GM23338 (cell line): Measurements from ENCODE around the gene ADIPOR2. TPM values are rescaled to one million over a fixed set of nuclear protein-coding genes. Genes with fewer than 3 reads are reported as not detected.

Experiments
- ATAC-seq: fragments of 200-7000 bp; cut with Tn5 transposase; 3 replicates; pipeline ENCODE4 v1.9.1; 2020
- DNase-seq: peaks from one replicate; pipeline ENCODE4 v3.0.0-alpha.2; 2015; ENCODE audit warnings: low spot score
- H2AFZ ChIP-seq: fragments of 200-600 bp; sonication (generic); 2 replicates; pipeline ENCODE4 v1.8.0; 2016; ENCODE audit warnings: antibody characterized with exemption, mild to moderate bottlenecking, moderate library complexity
- H3F3A ChIP-seq: fragments of 200-600 bp; sonication (generic); replicated peaks from 2 replicates; pipeline ENCODE4 v1.8.0; 2017; ENCODE audit warnings: antibody characterized with exemption, mixed run types, low read depth
- H3K27ac ChIP-seq: fragments of 200-600 bp; sonication (generic); 2 replicates; pipeline ENCODE4 v1.6.1; 2016; ENCODE audit warnings: low read depth
- H3K27me3 ChIP-seq: fragments of 200-600 bp; sonication (generic); 2 replicates; pipeline ENCODE4 v1.8.0; 2016; ENCODE audit warnings: mild to moderate bottlenecking, mixed run types, moderate library complexity; ENCODE audit not compliant: insufficient read depth
- H3K36me3 ChIP-seq: fragments of 200-600 bp; sonication (generic); 2 replicates; pipeline ENCODE4 v1.8.0; 2016; ENCODE audit warnings: mild to moderate bottlenecking; ENCODE audit not compliant: insufficient read depth
- H3K4me1 ChIP-seq: fragments of 200-600 bp; sonication (generic); 2 replicates; pipeline ENCODE4 v1.8.0; 2016; ENCODE audit warnings: mild to moderate bottlenecking, moderate library complexity; ENCODE audit not compliant: insufficient read depth
- H3K4me2 ChIP-seq: fragments of 200-600 bp; sonication (generic); 2 replicates; pipeline ENCODE4 v1.7.1; 2017; ENCODE audit warnings: mixed run types
- H3K4me3 ChIP-seq: fragments of 200-600 bp; sonication (generic); 2 replicates; pipeline ENCODE4 v1.6.1; 2016; ENCODE audit warnings: mixed run types
- H3K79me2 ChIP-seq: fragments of 200-600 bp; sonication (generic); replicated peaks from 2 replicates; pipeline ENCODE4 v1.8.0; 2017; ENCODE audit warnings: mild to moderate bottlenecking; ENCODE audit not compliant: insufficient read depth
- H3K9me2 ChIP-seq: fragments of 200-600 bp; sonication (generic); 2 replicates; pipeline ENCODE4 v1.8.0; 2017; ENCODE audit not compliant: insufficient read depth
- H4K20me1 ChIP-seq: fragments of 200-600 bp; sonication (generic); replicated peaks from 2 replicates; pipeline ENCODE4 v1.8.0; 2017; ENCODE audit warnings: mild to moderate bottlenecking; ENCODE audit not compliant: insufficient read depth
- H3K27ac Mint-ChIP-seq: 2 replicates; pipeline ENCODE4 v1.8.0; 2020; ENCODE audit warnings: inconsistent platforms, mild to moderate bottlenecking, moderate library complexity, mixed read lengths
- H3K27me3 Mint-ChIP-seq: 3 replicates; pipeline ENCODE4 v1.8.0; 2022; ENCODE audit warnings: low read depth, mild to moderate bottlenecking, moderate library complexity, mixed read lengths, inconsistent platforms; ENCODE audit not compliant: insufficient read depth, poor library complexity
- H3K36me3 Mint-ChIP-seq: 3 replicates; pipeline ENCODE4 v1.8.0; 2021; ENCODE audit warnings: low read depth, mild to moderate bottlenecking, inconsistent platforms, moderate library complexity, mixed read lengths
- H3K4me1 Mint-ChIP-seq: 3 replicates; pipeline ENCODE4 v1.8.0; 2020; ENCODE audit warnings: mild to moderate bottlenecking, inconsistent platforms, mixed read lengths
- H3K4me3 Mint-ChIP-seq: 3 replicates; pipeline ENCODE4 v1.8.0; 2021; ENCODE audit warnings: moderate library complexity, mild to moderate bottlenecking, inconsistent platforms, mixed read lengths
- H3K9me3 Mint-ChIP-seq: 3 replicates; pipeline ENCODE4 v1.8.0; 2020; ENCODE audit warnings: moderate library complexity, mild to moderate bottlenecking, inconsistent platforms, mixed read lengths
- CREB1 ChIP-seq: fragments of 250-450 bp; sonication (Bioruptor Pico); IDR thresholded peaks from 2 replicates; pipeline ENCODE4 v1.5.0; 2020; ENCODE audit warnings: low read depth, mild to moderate bottlenecking, moderate library complexity
- ETS1 ChIP-seq: IDR thresholded peaks from 2 replicates; pipeline ENCODE4 v1.6.1; 2016; ENCODE audit warnings: antibody characterized with exemption
- EZH2 ChIP-seq: fragments of 200-600 bp; sonication (generic); IDR thresholded peaks from one replicate; pipeline ENCODE4 v1.8.0; 2017; ENCODE audit warnings: antibody characterized with exemption, mild to moderate bottlenecking, low read depth; ENCODE audit not compliant: unreplicated experiment
- EZH2phosphoT487 ChIP-seq: fragments of 200-600 bp; sonication (generic); IDR thresholded peaks from one replicate; pipeline ENCODE4 v1.8.1; 2018; ENCODE audit warnings: antibody characterized with exemption; ENCODE audit not compliant: unreplicated experiment
- JUNB ChIP-seq: IDR thresholded peaks from one replicate; pipeline ENCODE4 v1.6.1; 2016; ENCODE audit warnings: antibody characterized with exemption; ENCODE audit not compliant: unreplicated experiment
- NANOG ChIP-seq: IDR thresholded peaks from 2 replicates; pipeline ENCODE4 v1.6.1; 2016; ENCODE audit warnings: antibody characterized with exemption, borderline replicate concordance
- POLR2AphosphoS5 ChIP-seq: IDR thresholded peaks from 2 replicates; pipeline ENCODE4 v1.6.1; 2016; ENCODE audit warnings: antibody characterized with exemption, low read depth
- REST ChIP-seq: IDR thresholded peaks from one replicate; pipeline ENCODE4 v1.6.1; 2018; ENCODE audit warnings: antibody characterized with exemption; ENCODE audit not compliant: unreplicated experiment
- STAT1 ChIP-seq: IDR thresholded peaks from one replicate; pipeline ENCODE4 v1.6.1; 2016; ENCODE audit warnings: antibody characterized with exemption; ENCODE audit not compliant: unreplicated experiment
- ZNF114 ChIP-seq: fragments of 250-450 bp; sonication (Bioruptor Pico); IDR thresholded peaks from 2 replicates; pipeline ENCODE4 v1.5.0; 2020; ENCODE audit warnings: mild to moderate bottlenecking, moderate library complexity
- ZNF331 ChIP-seq: fragments of 250-450 bp; sonication (Bioruptor Pico); IDR thresholded peaks from 2 replicates; pipeline ENCODE4 v1.5.0; 2020; ENCODE audit warnings: low read depth, mild to moderate bottlenecking, moderate library complexity
- polyA plus RNA-seq: library from polyadenylated mRNA; unstranded; fragments of >200 nt; fragmentation: Nextera tagmentation; extraction: Ambion mirVana; gene quantifications from 2 replicates; pipeline ENCODE4 v1.2.1, GENCODE V29; 2016
- total RNA-seq: library from RNA; depleted of rRNA; stranded (reverse); fragments of >200 nt; shearing (Covaris generic); gene quantifications from 2 replicates; pipeline ENCODE4 v1.2.3, GENCODE V29; 2014
- TF ChIP-seq, protein P1 (sequence below), 2 experiments: fragments of 200-600 bp in 1 of 2; sonication (generic) in 1 of 2; conservative IDR thresholded peaks; 2 replicates each; pipeline versions ENCODE4 v1.5.1 to v1.6.1; 2016 to 2017; ENCODE audit warnings: antibody characterized with exemption in 2 of 2, low read depth in 2 of 2, mild to moderate bottlenecking in 2 of 2, moderate library complexity in 1 of 2

Gene ADIPOR2
- total and polyA plus RNA-seq, 2 experiments from 2014 or later, result 11.7 to 36.2 TPM

GRCh38 chr12:1822699-1823098, 131.8 kb downstream of the ADIPOR2 start (continued):
- no peak for TF ChIP-seq REST
- no peak for TF ChIP-seq STAT1
- no peak for TF ChIP-seq ZNF331
- no peak for TF ChIP-seq CREB1 (CRISPR knock-in tag)
- no peak for TF ChIP-seq POLR2AphosphoS5
- TF ChIP-seq, protein P1, sequence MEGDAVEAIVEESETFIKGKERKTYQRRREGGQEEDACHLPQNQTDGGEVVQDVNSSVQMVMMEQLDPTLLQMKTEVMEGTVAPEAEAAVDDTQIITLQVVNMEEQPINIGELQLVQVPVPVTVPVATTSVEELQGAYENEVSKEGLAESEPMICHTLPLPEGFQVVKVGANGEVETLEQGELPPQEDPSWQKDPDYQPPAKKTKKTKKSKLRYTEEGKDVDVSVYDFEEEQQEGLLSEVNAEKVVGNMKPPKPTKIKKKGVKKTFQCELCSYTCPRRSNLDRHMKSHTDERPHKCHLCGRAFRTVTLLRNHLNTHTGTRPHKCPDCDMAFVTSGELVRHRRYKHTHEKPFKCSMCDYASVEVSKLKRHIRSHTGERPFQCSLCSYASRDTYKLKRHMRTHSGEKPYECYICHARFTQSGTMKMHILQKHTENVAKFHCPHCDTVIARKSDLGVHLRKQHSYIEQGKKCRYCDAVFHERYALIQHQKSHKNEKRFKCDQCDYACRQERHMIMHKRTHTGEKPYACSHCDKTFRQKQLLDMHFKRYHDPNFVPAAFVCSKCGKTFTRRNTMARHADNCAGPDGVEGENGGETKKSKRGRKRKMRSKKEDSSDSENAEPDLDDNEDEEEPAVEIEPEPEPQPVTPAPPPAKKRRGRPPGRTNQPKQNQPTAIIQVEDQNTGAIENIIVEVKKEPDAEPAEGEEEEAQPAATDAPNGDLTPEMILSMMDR (conservative IDR thresholded peaks at IDR 0.05; ENCODE audit: low read depth in 2 of 2), result no peak
- TF ChIP-seq EZH2, result no peak
- no peak for TF ChIP-seq JUNB
- TF ChIP-seq ZNF114 (CRISPR knock-in tag), result no peak
- TF ChIP-seq NANOG, result no peak
- TF ChIP-seq ETS1, result no peak
- TF ChIP-seq EZH2phosphoT487, result no peak

DNA sequence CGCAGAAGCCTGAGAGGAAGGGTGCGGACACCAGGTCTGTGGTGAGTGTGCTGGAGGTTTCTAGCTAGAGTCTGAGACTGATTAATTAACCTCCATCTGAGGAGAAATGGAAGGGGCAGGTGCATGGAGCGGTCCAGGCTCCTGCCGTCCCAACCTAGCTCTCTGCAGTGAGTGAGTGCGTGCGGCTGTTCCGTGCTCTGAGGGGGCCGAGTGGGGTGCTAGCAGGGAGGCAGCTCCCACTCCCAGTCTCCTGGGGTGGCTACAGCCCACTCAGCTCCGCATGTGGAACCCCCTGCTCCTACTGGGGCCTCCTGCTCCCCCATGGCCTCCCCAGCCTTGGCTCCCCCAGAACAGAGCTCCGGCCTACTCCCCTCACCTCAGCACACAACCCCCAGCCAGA, 132.4 kb downstream of the ADIPOR2 start:
- no peak for ATAC-seq
- H3K36me3 Mint-ChIP-seq, result no peaks in the 10 kb centered on the region
- peaks cover 20% of the 10 kb centered on the region for H3K27me3 ChIP-seq

More for the DNA sequence above, 132.4 kb downstream of the ADIPOR2 start:
- H3K79me2 ChIP-seq, result no peaks in the 10 kb centered on the region
- Mint-ChIP-seq H3K4me3 (no peak overlapping the region), H3K4me1 (peaks cover 20% of the 10 kb centered on the region), H3K9me3 (no peaks in the 10 kb centered on the region), H3K27me3 (peaks cover 44% of the 10 kb centered on the region), H3K27ac (no peak overlapping the region)
- H3K36me3 ChIP-seq, result no peaks in the 10 kb centered on the region
- H3K4me1 ChIP-seq, result no peaks in the 10 kb centered on the region
- H3K9me2 ChIP-seq, result no peaks in the 10 kb centered on the region
- no peak for DNase-seq
- TF ChIP-seq ETS1, result no peak
- no peak for TF ChIP-seq ZNF331
- TF ChIP-seq NANOG, result no peak
- no peak for TF ChIP-seq POLR2AphosphoS5
- H3F3A ChIP-seq, result no peaks in the 10 kb centered on the region
- H3K27ac ChIP-seq, result no peak overlapping the region
- H2AFZ ChIP-seq, result no peak overlapping the region
- no peak overlapping the region for H3K4me3 ChIP-seq
- no peak overlapping the region for H3K4me2 ChIP-seq
- no peaks in the 10 kb centered on the region for H4K20me1 ChIP-seq
